Prostate gland (tissue), 2 donors: ENCODE results near the gene IL17RC. TPM values are rescaled to one million over a fixed set of nuclear protein-coding genes. Genes with fewer than 3 reads are reported as not detected.

Experiments used
- DNase-seq: peaks from one replicate; pipeline ENCODE4 v3.0.0-alpha.2; 2019; ENCODE audit warnings: low spot score
- H3K27ac ChIP-seq, 2 donors: fragments of 200-600 bp; sonication (generic); 2 replicates each; pipeline ENCODE4 v1.5.1; 2017 to 2019
- H3K27me3 ChIP-seq: fragments of 200-600 bp; sonication (generic); replicated peaks from 2 replicates; pipeline ENCODE4 v1.5.1; 2019; ENCODE audit not compliant: insufficient read depth
- H3K36me3 ChIP-seq, 2 donors: fragments of 200-600 bp; sonication (generic); 1 replicate in 1 of 2; 2 replicates in 1 of 2; pipeline versions ENCODE4 v1.5.1 to v1.8.1; 2017 to 2019
- H3K4me1 ChIP-seq: fragments of 200-600 bp; sonication (generic); replicated peaks from 2 replicates; pipeline ENCODE4 v1.5.1; 2019
- H3K4me3 ChIP-seq, 2 donors: fragments of 200-600 bp; sonication (generic); 2 replicates each; pipeline ENCODE4 v1.5.1; 2017 to 2019
- H3K9me3 ChIP-seq: fragments of 200-600 bp; sonication (generic); 2 replicates; pipeline ENCODE4 v1.5.1; 2017
- CTCF ChIP-seq, 4 experiments: fragments of 200-600 bp in 2 of 4; fragments of 450-650 bp in 2 of 4; sonication (generic) in 2 of 4; IDR thresholded peaks; 1 replicate in 3 of 4; 2 replicates in 1 of 4; pipeline ENCODE4 v1.5.1; 2016 to 2019; ENCODE audit warnings: antibody characterized with exemption in 4 of 4, mild to moderate bottlenecking in 2 of 4, moderate library complexity in 2 of 4
- POLR2A ChIP-seq: fragments of 450-650 bp; IDR thresholded peaks from one replicate; pipeline ENCODE4 v1.6.1; 2016; ENCODE audit warnings: antibody characterized with exemption, mild to moderate bottlenecking
- POLR2AphosphoS5 ChIP-seq: sonication (generic); formaldehyde crosslinking; IDR thresholded peaks from one replicate; pipeline ENCODE4 v1.6.1; 2017; ENCODE audit warnings: antibody characterized with exemption
- WGBS: methylation state at CpG from one replicate; pipeline ENCODE4 v1.1.5; 2018; 5-methylcytosine and 5-hydroxymethylcytosine counted together
- intact Hi-C: fragments of 100-400 bp; cut with DNase I; formaldehyde crosslinking; loops from one replicate; pipeline ENCODE4 v1.14.2; 2022
- total RNA-seq, 2 donors: library from RNA; depleted of rRNA; stranded (reverse); fragments of >200 nt; gene quantifications; one replicate each; pipeline ENCODE4 v1.1.0, GENCODE V29; 2016

IL17RC gene
- total RNA-seq, 2 donors from 2014 or later: 80.7 to 152 TPM

- Histone ChIP-seq H3K4me3 (peak within 1 kb of the TSS; percentile 56 to 62), H3K27me3 (no peaks in the 10 kb centered on the region), H3K4me1 (peaks cover 7% of the 10 kb centered on the region), H3K36me3 (peaks cover 0 to 4% of the 10 kb centered on the region in 2 donors), H3K27ac (peak within 1 kb of the TSS; percentile 91 to 93), H3K9me3 (no peaks in the 10 kb centered on the region)
- under 1% methylated on average over 48 of the region's 50 CpGs for WGBS
- peak; percentile 93 for DNase-seq
- intact Hi-C loops: loop anchor here (5.0 kb wide), 1 partner anchor 91 kb away; the partner anchor contains the start of gene RPUSD3
- no peak for TF ChIP-seq CTCF (IDR thresholded peaks at IDR 0.05)
- TF ChIP-seq POLR2A: peak; percentile 85
- TF ChIP-seq POLR2AphosphoS5: peak; percentile 94
These were observed 16.8 kb downstream of the IL17RC start, which contains the start of gene CRELD1 for GRCh38 chr3:9933561-9934234. TSS of gene CRELD1 (plus strand) at chr3:9933834. CDS start at chr3:9934439, 605 bp downstream.

GRCh38 chr3:9934235-9934621 lies 17.3 kb downstream of the IL17RC start:
- H3K27ac ChIP-seq: peak overlapping the region; percentile 91 to 93
- H3K36me3 ChIP-seq: peaks cover 0 to 4% of the 10 kb centered on the region in 2 donors
- TF ChIP-seq CTCF (IDR thresholded peaks at IDR 0.05) (peak in 3 of 4 experiments; percentile 18 to 30 (median 24)), POLR2AphosphoS5 (no peak), POLR2A (no peak)
- WGBS: 15% methylated on average over 11 of the region's 11 CpGs
- no peak for DNase-seq
- peaks cover 7% of the 10 kb centered on the region for H3K4me1 ChIP-seq
- intact Hi-C loops: loop anchor here (5.0 kb wide), 1 partner anchor 92 kb away; the partner anchor contains the start of gene RPUSD3
- H3K27me3 ChIP-seq: no peaks in the 10 kb centered on the region
- no peaks in the 10 kb centered on the region for H3K9me3 ChIP-seq
- H3K4me3 ChIP-seq: peak overlapping the region; percentile 56 to 62

GRCh38 chr3:9934993-9935392 lies 18.1 kb downstream of the IL17RC start:
- Histone ChIP-seq H3K9me3 (no peaks in the 10 kb centered on the region), H3K27me3 (no peaks in the 10 kb centered on the region), H3K4me1 (peaks cover 7% of the 10 kb centered on the region), H3K36me3 (peaks cover 0 to 4% of the 10 kb centered on the region in 2 donors), H3K27ac (peak overlapping the region in 1 of 2 donors; percentile 91), H3K4me3 (peak overlapping the region in 1 of 2 donors; percentile 62)
- WGBS: 56% methylated on average over 4 of the region's 4 CpGs
- TF ChIP-seq CTCF (IDR thresholded peaks at IDR 0.05): no peak
- TF ChIP-seq POLR2A: no peak
- TF ChIP-seq POLR2AphosphoS5: no peak
- DNase-seq: no peak
- intact Hi-C loops: loop anchor here (5.0 kb wide), 1 partner anchor 93 kb away; the partner anchor contains the start of gene RPUSD3

GRCh38 chr3:9935966-9936510 lies 19.1 kb downstream of the IL17RC start:
- no peaks in the 10 kb centered on the region for H3K9me3 ChIP-seq
- intact Hi-C loops: no loop called here
- WGBS: 91% methylated on average over 5 of the region's 5 CpGs
- H3K36me3 ChIP-seq: no peaks in the 10 kb centered on the region
- no peak overlapping the region for H3K4me3 ChIP-seq
- H3K4me1 ChIP-seq: peaks cover 7% of the 10 kb centered on the region
- H3K27me3 ChIP-seq: no peaks in the 10 kb centered on the region
- DNase-seq: no peak
- TF ChIP-seq CTCF (IDR thresholded peaks at IDR 0.05): no peak
- H3K27ac ChIP-seq: no peak overlapping the region
